Measurements from ENCODE around the gene CRACDL. TPM values are rescaled to one million over a fixed set of nuclear protein-coding genes. Genes with fewer than 3 reads are reported as not detected.

Gene CRACDL
- total RNA-seq, 1 experiment from 2014 or later = not detected

DNA sequence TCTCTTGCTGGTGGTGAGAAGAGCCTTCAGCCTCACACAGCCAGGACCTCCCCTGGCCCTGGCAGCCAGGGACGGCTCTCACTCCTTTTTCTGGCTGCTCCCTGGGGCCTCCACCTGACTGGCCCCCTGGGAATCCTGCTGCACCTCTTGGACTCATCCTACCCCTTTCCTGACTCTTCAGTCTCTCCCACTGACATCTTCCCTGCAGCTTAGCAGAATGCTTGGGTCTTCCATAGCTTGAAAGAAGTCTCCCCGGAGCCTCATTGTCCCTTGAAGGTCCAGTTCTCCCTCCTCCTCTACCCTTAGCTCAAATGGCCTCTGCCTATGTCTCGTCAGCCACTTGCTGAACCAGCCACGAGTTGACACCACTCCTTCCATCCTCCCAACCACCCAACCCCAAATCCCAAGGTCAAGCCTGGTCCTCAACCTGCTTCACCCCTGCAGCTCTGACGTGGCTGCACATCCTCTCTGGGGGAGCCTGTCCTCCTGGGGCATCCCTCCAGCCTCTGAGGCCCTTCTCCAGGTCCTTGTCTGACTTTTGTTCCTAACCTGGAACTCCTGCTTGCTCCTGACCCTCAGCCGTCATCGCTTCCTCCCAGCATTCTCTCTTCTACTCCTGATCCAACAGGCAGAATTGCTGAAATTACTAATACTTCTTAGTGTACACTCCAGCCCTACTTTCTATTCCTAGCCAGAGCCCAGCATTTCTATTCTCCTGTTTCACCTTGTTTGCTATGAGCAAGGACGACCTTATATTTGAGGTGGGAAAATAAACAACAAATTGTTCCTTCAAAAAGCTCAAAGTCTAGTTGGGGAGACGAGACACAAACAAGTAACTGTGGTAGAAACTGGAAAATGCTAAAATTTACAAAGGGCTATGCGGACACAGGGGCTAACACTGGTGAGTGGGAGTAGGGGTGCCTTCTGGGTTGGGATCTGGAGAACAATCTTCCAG lies 136.4 kb downstream of the CRACDL start:
- DNase-seq = no peak
- no peaks in the 10 kb centered on the region for H3K79me2 ChIP-seq (ENCODE audit: low read length)
- H3K4me1 ChIP-seq (ENCODE audit: insufficient read depth, low read length) = peaks cover 2% of the 10 kb centered on the region
- POLR2A ChIA-PET (ENCODE audit: unreplicated experiment) = no interaction called here
- intact Hi-C loops (cut with micrococcal nuclease) = no loop called here
- no peaks in the 10 kb centered on the region for H3K36me3 ChIP-seq (ENCODE audit: low read depth, low read length)
- H3K27ac ChIP-seq (ENCODE audit: low read length) = no peak overlapping the region
- H3K9ac ChIP-seq (ENCODE audit: low read length) = no peak overlapping the region
- H2AFZ ChIP-seq (ENCODE audit: low read length) = no peak overlapping the region
- TF ChIP-seq EZH2phosphoT487 (IDR thresholded peaks at IDR 0.05; ENCODE audit: borderline replicate concordance, low read length) (no peak), EZH2 (IDR thresholded peaks at IDR 0.05; ENCODE audit: low read length, unreplicated experiment) (no peak)
- TF ChIP-seq, protein P1, sequence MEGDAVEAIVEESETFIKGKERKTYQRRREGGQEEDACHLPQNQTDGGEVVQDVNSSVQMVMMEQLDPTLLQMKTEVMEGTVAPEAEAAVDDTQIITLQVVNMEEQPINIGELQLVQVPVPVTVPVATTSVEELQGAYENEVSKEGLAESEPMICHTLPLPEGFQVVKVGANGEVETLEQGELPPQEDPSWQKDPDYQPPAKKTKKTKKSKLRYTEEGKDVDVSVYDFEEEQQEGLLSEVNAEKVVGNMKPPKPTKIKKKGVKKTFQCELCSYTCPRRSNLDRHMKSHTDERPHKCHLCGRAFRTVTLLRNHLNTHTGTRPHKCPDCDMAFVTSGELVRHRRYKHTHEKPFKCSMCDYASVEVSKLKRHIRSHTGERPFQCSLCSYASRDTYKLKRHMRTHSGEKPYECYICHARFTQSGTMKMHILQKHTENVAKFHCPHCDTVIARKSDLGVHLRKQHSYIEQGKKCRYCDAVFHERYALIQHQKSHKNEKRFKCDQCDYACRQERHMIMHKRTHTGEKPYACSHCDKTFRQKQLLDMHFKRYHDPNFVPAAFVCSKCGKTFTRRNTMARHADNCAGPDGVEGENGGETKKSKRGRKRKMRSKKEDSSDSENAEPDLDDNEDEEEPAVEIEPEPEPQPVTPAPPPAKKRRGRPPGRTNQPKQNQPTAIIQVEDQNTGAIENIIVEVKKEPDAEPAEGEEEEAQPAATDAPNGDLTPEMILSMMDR (conservative IDR thresholded peaks at IDR 0.05; ENCODE audit: low read depth, low read length) = no peak
- no peak overlapping the region for H3K4me3 ChIP-seq (ENCODE audit: low read length)
- ATAC-seq = no peak
- H3F3A ChIP-seq (ENCODE audit: low read length, unreplicated experiment) = no peaks in the 10 kb centered on the region
- CTCF ChIA-PET = no interaction called here
- H3K9me3 ChIP-seq (ENCODE audit: low read length) = no peaks in the 10 kb centered on the region
- BruUV-seq (replicated peaks) = no TSS peak
- no peaks in the 10 kb centered on the region for H3K9me2 ChIP-seq (replicated peaks; ENCODE audit: low read length)
- no peak overlapping the region for H3K4me2 ChIP-seq (ENCODE audit: low read length)
- no peaks in the 10 kb centered on the region for H3K27me3 ChIP-seq (ENCODE audit: low read length)
- H4K20me1 ChIP-seq (ENCODE audit: low read length) = no peaks in the 10 kb centered on the region

DNA sequence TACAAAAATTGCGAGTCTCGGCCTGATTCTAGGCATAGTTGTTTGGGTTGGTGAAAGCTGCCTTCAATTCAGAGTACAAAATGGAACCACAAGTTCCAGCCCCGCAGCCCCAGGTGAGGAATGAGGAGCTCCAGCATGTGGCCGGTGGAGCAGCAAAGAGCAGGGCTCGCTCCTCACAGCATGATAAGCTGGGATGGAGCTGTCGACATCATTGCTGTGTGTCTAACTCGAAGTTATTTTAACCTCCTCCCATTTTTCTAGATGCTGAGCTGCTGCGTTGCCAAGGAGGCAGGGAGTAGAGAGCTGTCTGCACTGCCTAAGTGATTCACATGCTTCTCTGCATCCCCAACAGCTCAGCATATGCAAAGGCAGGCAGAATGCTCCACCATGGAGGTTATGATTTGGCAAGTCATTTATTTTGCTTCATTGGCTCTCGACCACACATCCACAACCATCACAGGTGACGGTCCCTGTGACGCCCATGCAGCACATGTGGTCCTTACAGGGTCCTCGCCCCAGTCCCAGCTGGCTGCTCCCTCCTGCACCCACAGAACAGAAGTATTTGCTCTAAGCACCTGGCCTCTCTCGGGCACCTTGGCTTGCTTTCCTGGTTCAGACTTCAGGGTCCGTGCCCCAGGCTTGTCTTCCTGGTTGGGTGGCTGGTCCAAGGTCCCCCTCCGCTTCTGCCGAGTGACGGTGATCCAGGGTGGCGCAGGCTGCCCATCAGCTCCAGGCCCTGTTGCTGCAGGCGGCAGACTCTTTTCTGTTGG lies 139.1 kb downstream of the CRACDL start:
- H3K9ac ChIP-seq (ENCODE audit: low read length) = no peak overlapping the region
- BruUV-seq (replicated peaks) = no TSS peak
- ChIA-PET CTCF (no interaction called here), POLR2A (ENCODE audit: unreplicated experiment) (no interaction called here)
- no peak overlapping the region for H2AFZ ChIP-seq (ENCODE audit: low read length)
- TF ChIP-seq EZH2phosphoT487 (IDR thresholded peaks at IDR 0.05; ENCODE audit: borderline replicate concordance, low read length) (no peak), EZH2 (IDR thresholded peaks at IDR 0.05; ENCODE audit: low read length, unreplicated experiment) (no peak)
- TF ChIP-seq, protein P1 (conservative IDR thresholded peaks at IDR 0.05; ENCODE audit: low read depth, low read length) = no peak
- no peaks in the 10 kb centered on the region for H3K9me2 ChIP-seq (replicated peaks; ENCODE audit: low read length)
- intact Hi-C loops (cut with micrococcal nuclease) = no loop called here
- no peak overlapping the region for H3K4me2 ChIP-seq (ENCODE audit: low read length)
- no peaks in the 10 kb centered on the region for H3K79me2 ChIP-seq (ENCODE audit: low read length)
- H3K27ac ChIP-seq (ENCODE audit: low read length) = no peak overlapping the region
- H3F3A ChIP-seq (ENCODE audit: low read length, unreplicated experiment) = no peaks in the 10 kb centered on the region
- H3K4me3 ChIP-seq (ENCODE audit: low read length) = no peak overlapping the region
- no peaks in the 10 kb centered on the region for H3K36me3 ChIP-seq (ENCODE audit: low read depth, low read length)
- H3K4me1 ChIP-seq (ENCODE audit: insufficient read depth, low read length) = peaks cover 24% of the 10 kb centered on the region
- DNase-seq = no peak
- no peaks in the 10 kb centered on the region for H3K9me3 ChIP-seq (ENCODE audit: low read length)
- no peaks in the 10 kb centered on the region for H3K27me3 ChIP-seq (ENCODE audit: low read length)
- no peak for ATAC-seq
- no peaks in the 10 kb centered on the region for H4K20me1 ChIP-seq (ENCODE audit: low read length)

Measured in PC-3 (cell line).